ENCODE measurements around the gene FEZF2. TPM values are rescaled to one million over a fixed set of nuclear protein-coding genes. Genes with fewer than 3 reads are reported as not detected.

The FEZF2 gene
- total RNA-seq, 4 donors from 2014 or later = not detected

DNA sequence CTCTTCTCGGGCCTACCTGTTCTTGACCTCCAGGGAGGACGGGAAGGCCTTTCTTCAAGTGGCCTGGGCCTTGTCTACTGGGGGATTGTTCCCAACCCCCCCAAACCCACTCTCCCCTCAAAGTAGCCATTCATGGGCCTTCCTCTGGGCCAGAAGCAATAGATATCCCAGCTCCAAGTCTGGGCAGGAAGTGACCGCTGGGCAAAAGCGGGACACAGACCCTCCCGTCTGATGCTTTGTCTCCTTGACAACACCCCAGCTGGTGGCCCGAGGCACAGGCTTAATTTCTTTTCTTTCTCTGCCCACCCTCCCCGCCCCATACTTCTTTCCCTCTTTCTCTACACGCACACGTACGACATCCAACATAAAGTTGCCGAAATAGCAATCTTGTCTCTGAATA lies 41.4 kb upstream of the FEZF2 start:
- H3K4me1 ChIP-seq = no peaks in the 10 kb centered on the region
- 77 to 83% methylated on average over 8 to 11 of the region's 11 CpGs for WGBS, 2 donors (ENCODE audit: low coverage in 1 of 2)
- intact Hi-C loops (cut with DNase I; ENCODE audit: low total_unique reads) = no loop called here
- H3K36me3 ChIP-seq = no peaks in the 10 kb centered on the region
- TF ChIP-seq EP300 (IDR thresholded peaks at IDR 0.05; ENCODE audit: low read depth) = no peak
- TF ChIP-seq POLR2A (IDR thresholded peaks at IDR 0.05) = no peak
- TF ChIP-seq POLR2AphosphoS5 (IDR thresholded peaks at IDR 0.05) = no peak
- H3K27me3 ChIP-seq = no peaks in the 10 kb centered on the region
- no peaks in the 10 kb centered on the region for H3K9me3 ChIP-seq
- no peak overlapping the region for H3K4me3 ChIP-seq
- no peak for DNase-seq
- H3K27ac ChIP-seq = no peak overlapping the region
- in situ Hi-C loops (cut with MboI; ENCODE audit: low pct_ligation_motif_present in 1 of 4, low pct_unique_long_range_greater_than_20kb in 1 of 4, low sequenced_read_pairs in 3 of 4) = no loop called here

GRCh38 chr3:62413687-62414086 lies 40.3 kb upstream of the FEZF2 start:
- no peaks in the 10 kb centered on the region for H3K4me1 ChIP-seq
- intact Hi-C loops (cut with DNase I; ENCODE audit: low total_unique reads) (no loop called here), in situ Hi-C loops (cut with MboI; ENCODE audit: low pct_ligation_motif_present in 1 of 4, low pct_unique_long_range_greater_than_20kb in 1 of 4, low sequenced_read_pairs in 3 of 4) (no loop called here)
- H3K36me3 ChIP-seq = no peaks in the 10 kb centered on the region
- DNase-seq = no peak
- no peak overlapping the region for H3K4me3 ChIP-seq
- no peak overlapping the region for H3K27ac ChIP-seq
- H3K27me3 ChIP-seq = no peaks in the 10 kb centered on the region
- TF ChIP-seq POLR2AphosphoS5 (IDR thresholded peaks at IDR 0.05) = no peak
- TF ChIP-seq EP300 (IDR thresholded peaks at IDR 0.05; ENCODE audit: low read depth) = no peak
- TF ChIP-seq POLR2A (IDR thresholded peaks at IDR 0.05) = no peak
- TF ChIP-seq, protein P1, sequence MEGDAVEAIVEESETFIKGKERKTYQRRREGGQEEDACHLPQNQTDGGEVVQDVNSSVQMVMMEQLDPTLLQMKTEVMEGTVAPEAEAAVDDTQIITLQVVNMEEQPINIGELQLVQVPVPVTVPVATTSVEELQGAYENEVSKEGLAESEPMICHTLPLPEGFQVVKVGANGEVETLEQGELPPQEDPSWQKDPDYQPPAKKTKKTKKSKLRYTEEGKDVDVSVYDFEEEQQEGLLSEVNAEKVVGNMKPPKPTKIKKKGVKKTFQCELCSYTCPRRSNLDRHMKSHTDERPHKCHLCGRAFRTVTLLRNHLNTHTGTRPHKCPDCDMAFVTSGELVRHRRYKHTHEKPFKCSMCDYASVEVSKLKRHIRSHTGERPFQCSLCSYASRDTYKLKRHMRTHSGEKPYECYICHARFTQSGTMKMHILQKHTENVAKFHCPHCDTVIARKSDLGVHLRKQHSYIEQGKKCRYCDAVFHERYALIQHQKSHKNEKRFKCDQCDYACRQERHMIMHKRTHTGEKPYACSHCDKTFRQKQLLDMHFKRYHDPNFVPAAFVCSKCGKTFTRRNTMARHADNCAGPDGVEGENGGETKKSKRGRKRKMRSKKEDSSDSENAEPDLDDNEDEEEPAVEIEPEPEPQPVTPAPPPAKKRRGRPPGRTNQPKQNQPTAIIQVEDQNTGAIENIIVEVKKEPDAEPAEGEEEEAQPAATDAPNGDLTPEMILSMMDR (IDR thresholded peaks at IDR 0.05) = no peak
- H3K9me3 ChIP-seq = no peaks in the 10 kb centered on the region
- 68 to 72% methylated on average over 2 of the region's 2 CpGs for WGBS, 2 donors (ENCODE audit: low coverage in 1 of 2)

- DNase-seq = no peak
- intact Hi-C loops (cut with DNase I; ENCODE audit: low total_unique reads) (no loop called here), in situ Hi-C loops (cut with MboI; ENCODE audit: low pct_ligation_motif_present in 1 of 4, low pct_unique_long_range_greater_than_20kb in 1 of 4, low sequenced_read_pairs in 3 of 4) (no loop called here)
- Histone ChIP-seq H3K4me1 (no peaks in the 10 kb centered on the region), H3K27me3 (no peaks in the 10 kb centered on the region), H3K27ac (no peak overlapping the region), H3K36me3 (no peaks in the 10 kb centered on the region), H3K9me3 (no peaks in the 10 kb centered on the region), H3K4me3 (no peak overlapping the region)
- TF ChIP-seq, protein P1 (IDR thresholded peaks at IDR 0.05) = no peak
- no peak for TF ChIP-seq EP300 (IDR thresholded peaks at IDR 0.05; ENCODE audit: low read depth)
- TF ChIP-seq POLR2AphosphoS5 (IDR thresholded peaks at IDR 0.05) = no peak
- TF ChIP-seq POLR2A (IDR thresholded peaks at IDR 0.05) = no peak
- 69 to 76% methylated on average over 2 of the region's 2 CpGs for WGBS, 2 donors (ENCODE audit: low coverage in 1 of 2)
Measured at GRCh38 chr3:62406945-62407344, 33.6 kb upstream of the FEZF2 start.

GRCh38 chr3:62405566-62405965 lies 32.2 kb upstream of the FEZF2 start:
- no peak overlapping the region for H3K27ac ChIP-seq
- 85 to 91% methylated on average over 4 to 6 of the region's 6 CpGs for WGBS, 2 donors (ENCODE audit: low coverage in 1 of 2)
- H3K4me3 ChIP-seq = no peak overlapping the region
- no peaks in the 10 kb centered on the region for H3K27me3 ChIP-seq
- intact Hi-C loops (cut with DNase I; ENCODE audit: low total_unique reads) (no loop called here), in situ Hi-C loops (cut with MboI; ENCODE audit: low pct_ligation_motif_present in 1 of 4, low pct_unique_long_range_greater_than_20kb in 1 of 4, low sequenced_read_pairs in 3 of 4) (no loop called here)
- H3K4me1 ChIP-seq = no peaks in the 10 kb centered on the region
- no peak for DNase-seq
- H3K9me3 ChIP-seq = no peaks in the 10 kb centered on the region
- no peaks in the 10 kb centered on the region for H3K36me3 ChIP-seq
- TF ChIP-seq POLR2AphosphoS5 (IDR thresholded peaks at IDR 0.05) (no peak), EP300 (IDR thresholded peaks at IDR 0.05; ENCODE audit: low read depth) (no peak), POLR2A (IDR thresholded peaks at IDR 0.05) (no peak)
- TF ChIP-seq, protein P1 (IDR thresholded peaks at IDR 0.05) = no peak

GRCh38 chr3:62405135-62405534 lies 31.8 kb upstream of the FEZF2 start:
- intact Hi-C loops (cut with DNase I; ENCODE audit: low total_unique reads) = no loop called here
- in situ Hi-C loops (cut with MboI; ENCODE audit: low pct_ligation_motif_present in 1 of 4, low pct_unique_long_range_greater_than_20kb in 1 of 4, low sequenced_read_pairs in 3 of 4) = no loop called here
- no peaks in the 10 kb centered on the region for H3K9me3 ChIP-seq
- no peaks in the 10 kb centered on the region for H3K4me1 ChIP-seq
- no peak overlapping the region for H3K27ac ChIP-seq
- WGBS, 2 donors (ENCODE audit: low coverage in 1 of 2) = 89 to 95% methylated on average over 5 to 6 of the region's 6 CpGs
- DNase-seq = no peak
- no peaks in the 10 kb centered on the region for H3K36me3 ChIP-seq
- TF ChIP-seq POLR2A (IDR thresholded peaks at IDR 0.05) = no peak
- TF ChIP-seq, protein P1 (IDR thresholded peaks at IDR 0.05) = no peak
- no peak for TF ChIP-seq EP300 (IDR thresholded peaks at IDR 0.05; ENCODE audit: low read depth)
- TF ChIP-seq POLR2AphosphoS5 (IDR thresholded peaks at IDR 0.05) = no peak
- H3K27me3 ChIP-seq = no peaks in the 10 kb centered on the region
- no peak overlapping the region for H3K4me3 ChIP-seq
